Neural progenitor cell (in vitro differentiated cells): Measurements from ENCODE around the gene PARP8. TPM values are rescaled to one million over a fixed set of nuclear protein-coding genes. Genes with fewer than 3 reads are reported as not detected.
"Not testable (repeated sequence)": the region's sequence is repeated elsewhere in the genome, so short reads cannot be mapped to it uniquely, and the experiment has no call there.

ENCODE experiments used
- DNase-seq: peaks from one replicate; pipeline ENCODE4 v3.0.0-alpha.2; 2016; ENCODE audit warnings: low spot score
- H2AFZ ChIP-seq: fragments of 200-600 bp; sonication (generic); replicated peaks from 2 replicates; pipeline ENCODE4 v1.6.1; 2016; ENCODE audit warnings: antibody characterized with exemption
- H3F3A ChIP-seq: fragments of 200-600 bp; sonication (generic); 2 replicates; pipeline ENCODE4 v1.6.1; 2016; ENCODE audit warnings: antibody characterized with exemption, low read depth
- H3K27ac ChIP-seq: fragments of 200-600 bp; sonication (generic); 2 replicates; pipeline ENCODE4 v1.5.1; 2016; ENCODE audit warnings: mild to moderate bottlenecking
- H3K27me3 ChIP-seq: fragments of 200-600 bp; sonication (generic); 2 replicates; pipeline ENCODE4 v1.6.1; 2016; ENCODE audit warnings: mild to moderate bottlenecking, moderate library complexity
- H3K36me3 ChIP-seq: fragments of 200-600 bp; sonication (generic); 2 replicates; pipeline ENCODE4 v1.5.1; 2016
- H3K4me1 ChIP-seq: fragments of 200-600 bp; sonication (generic); 2 replicates; pipeline ENCODE4 v1.6.1; 2016; ENCODE audit warnings: mixed run types
- H3K4me2 ChIP-seq: fragments of 200-600 bp; sonication (generic); 2 replicates; pipeline ENCODE4 v1.6.1; 2016
- H3K4me3 ChIP-seq: fragments of 200-600 bp; sonication (generic); 2 replicates; pipeline ENCODE4 v1.5.1; 2016
- H3K79me2 ChIP-seq: fragments of 200-600 bp; sonication (generic); 2 replicates; pipeline ENCODE4 v1.6.1; 2016; ENCODE audit warnings: low read depth
- H3K9ac ChIP-seq: fragments of 200-600 bp; sonication (generic); 2 replicates; pipeline ENCODE4 v1.6.1; 2016
- H3K9me3 ChIP-seq: fragments of 200-600 bp; sonication (generic); 2 replicates; pipeline ENCODE4 v1.5.1; 2016; ENCODE audit warnings: low read depth
- H4K20me1 ChIP-seq: fragments of 200-600 bp; sonication (generic); 2 replicates; pipeline ENCODE4 v1.6.1; 2016; ENCODE audit warnings: low read depth
- H3K27ac Mint-ChIP-seq: 3 replicates; pipeline ENCODE4 v1.8.0; 2021; ENCODE audit warnings: mixed read lengths
- H3K27me3 Mint-ChIP-seq: 2 replicates; pipeline ENCODE4 v1.8.0; 2022; ENCODE audit warnings: low read depth, mild to moderate bottlenecking, inconsistent platforms, moderate library complexity, mixed read lengths; ENCODE audit not compliant: insufficient read depth
- H3K36me3 Mint-ChIP-seq: 3 replicates; pipeline ENCODE4 v1.8.0; 2021; ENCODE audit warnings: mixed read lengths
- H3K4me1 Mint-ChIP-seq: 3 replicates; pipeline ENCODE4 v1.8.0; 2021; ENCODE audit warnings: mixed read lengths
- H3K4me3 Mint-ChIP-seq: 3 replicates; pipeline ENCODE4 v1.8.0; 2021; ENCODE audit warnings: mild to moderate bottlenecking, moderate library complexity, mixed read lengths
- H3K9me3 Mint-ChIP-seq: 3 replicates; pipeline ENCODE4 v1.8.0; 2020; ENCODE audit warnings: mixed read lengths
- EZH2 ChIP-seq: fragments of 200-600 bp; sonication (generic); IDR thresholded peaks from 2 replicates; pipeline ENCODE4 v1.6.1; 2017; ENCODE audit warnings: antibody characterized with exemption, mild to moderate bottlenecking, moderate library complexity
- EZH2phosphoT487 ChIP-seq: fragments of 200-600 bp; sonication (generic); IDR thresholded peaks from 2 replicates; pipeline ENCODE4 v1.6.1; 2017; ENCODE audit warnings: antibody characterized with exemption
- total RNA-seq: library from RNA; depleted of rRNA; stranded (reverse); fragments of >200 nt; gene quantifications from 2 replicates; pipeline ENCODE4 v1.2.3, GENCODE V29; 2015; ENCODE audit warnings: low replicate concordance
- TF ChIP-seq, protein P1 (sequence below): fragments of 200-600 bp; sonication (generic); IDR thresholded peaks from 2 replicates; pipeline ENCODE4 v1.5.1; 2017; ENCODE audit warnings: antibody characterized with exemption, mild to moderate bottlenecking

Gene PARP8, protein sequence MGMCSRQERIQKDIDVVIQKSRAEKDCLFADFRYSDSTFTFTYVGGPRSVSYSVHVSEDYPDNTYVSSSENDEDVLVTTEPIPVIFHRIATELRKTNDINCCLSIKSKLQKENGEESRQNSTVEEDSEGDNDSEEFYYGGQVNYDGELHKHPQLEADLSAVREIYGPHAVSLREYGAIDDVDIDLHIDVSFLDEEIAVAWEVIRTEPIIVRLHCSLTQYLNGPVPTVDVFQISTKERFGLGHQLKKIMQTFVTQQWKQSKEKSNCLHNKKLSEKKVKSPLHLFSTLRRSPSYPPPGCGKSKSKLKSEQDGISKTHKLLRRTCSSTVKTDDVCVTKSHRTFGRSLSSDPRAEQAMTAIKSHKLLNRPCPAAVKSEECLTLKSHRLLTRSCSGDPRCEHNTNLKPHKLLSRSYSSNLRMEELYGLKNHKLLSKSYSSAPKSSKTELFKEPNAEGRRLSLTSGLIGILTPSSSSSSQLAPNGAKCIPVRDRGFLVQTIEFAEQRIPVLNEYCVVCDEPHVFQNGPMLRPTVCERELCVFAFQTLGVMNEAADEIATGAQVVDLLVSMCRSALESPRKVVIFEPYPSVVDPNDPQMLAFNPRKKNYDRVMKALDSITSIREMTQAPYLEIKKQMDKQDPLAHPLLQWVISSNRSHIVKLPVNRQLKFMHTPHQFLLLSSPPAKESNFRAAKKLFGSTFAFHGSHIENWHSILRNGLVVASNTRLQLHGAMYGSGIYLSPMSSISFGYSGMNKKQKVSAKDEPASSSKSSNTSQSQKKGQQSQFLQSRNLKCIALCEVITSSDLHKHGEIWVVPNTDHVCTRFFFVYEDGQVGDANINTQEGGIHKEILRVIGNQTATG
- 32.2 and 38.9 TPM in 2 replicates for total RNA-seq

DNA sequence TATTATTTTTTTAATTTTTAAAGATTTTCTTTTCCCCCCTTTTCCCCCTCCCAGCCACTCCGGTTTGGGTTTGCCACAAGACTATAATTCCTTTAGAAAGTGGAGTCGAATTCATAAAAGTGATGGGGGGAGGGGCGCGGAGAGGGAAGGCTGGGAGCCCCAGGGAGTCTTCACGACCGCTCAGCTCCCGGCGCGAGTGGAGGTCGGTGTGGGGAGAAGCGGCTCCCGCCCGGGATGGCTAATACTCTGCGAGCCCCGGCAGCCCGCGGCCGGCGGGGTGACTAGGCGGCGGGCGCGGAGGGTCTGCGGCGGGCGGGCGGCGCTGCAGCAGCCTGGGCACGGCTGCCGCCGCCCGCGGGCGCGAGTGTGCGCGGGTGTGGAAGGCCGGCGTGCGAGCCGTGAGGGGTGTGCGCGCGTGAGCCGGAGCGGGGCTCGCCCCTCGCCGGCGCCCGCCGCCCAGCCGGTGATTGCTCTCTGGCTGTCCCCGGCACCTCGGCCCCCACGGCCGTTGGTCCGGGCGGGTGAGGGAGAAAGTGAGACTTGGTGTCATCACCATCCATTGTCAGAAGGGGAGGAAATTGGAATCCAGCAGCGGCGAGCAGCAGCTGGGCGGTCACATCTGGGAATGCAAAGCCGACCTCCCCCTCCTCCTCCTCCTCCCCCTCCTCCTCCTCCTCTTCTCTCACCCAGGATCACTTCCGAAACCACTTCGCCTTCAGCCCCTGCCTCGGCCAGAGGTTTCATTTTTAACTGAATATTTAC, at the start of gene PARP8:
TSS of gene PARP8 (plus strand) at position 377 of the 762 bp plus-strand sequence. CDS start 459 bp downstream, outside the sequence.
- Histone ChIP-seq H3K36me3 (no peaks in the 10 kb centered on the region), H3K27me3 (peaks cover 7% of the 10 kb centered on the region), H3K79me2 (peaks cover 40% of the 10 kb centered on the region), H4K20me1 (peaks cover 18% of the 10 kb centered on the region), H3K9ac (peak within 1 kb of the TSS; percentile 81), H3K4me2 (peak within 1 kb of the TSS; percentile 92), H3K27ac (peak within 1 kb of the TSS; percentile 76), H3K9me3 (no peaks in the 10 kb centered on the region), H3K4me3 (peak within 1 kb of the TSS; percentile 92), H2AFZ (peak within 1 kb of the TSS; percentile 87), H3K4me1 (peaks cover 21% of the 10 kb centered on the region), H3F3A (peaks cover 18% of the 10 kb centered on the region)
- Mint-ChIP-seq H3K36me3 (no peaks in the 10 kb centered on the region), H3K4me1 (peaks cover 26% of the 10 kb centered on the region), H3K4me3 (peak within 1 kb of the TSS; percentile 100), H3K27ac (peak within 1 kb of the TSS; percentile 87), H3K27me3 (peaks cover 5% of the 10 kb centered on the region), H3K9me3 (no peaks in the 10 kb centered on the region)
- TF ChIP-seq EZH2phosphoT487 (no peak), EZH2 (no peak)
- TF ChIP-seq, protein P1, sequence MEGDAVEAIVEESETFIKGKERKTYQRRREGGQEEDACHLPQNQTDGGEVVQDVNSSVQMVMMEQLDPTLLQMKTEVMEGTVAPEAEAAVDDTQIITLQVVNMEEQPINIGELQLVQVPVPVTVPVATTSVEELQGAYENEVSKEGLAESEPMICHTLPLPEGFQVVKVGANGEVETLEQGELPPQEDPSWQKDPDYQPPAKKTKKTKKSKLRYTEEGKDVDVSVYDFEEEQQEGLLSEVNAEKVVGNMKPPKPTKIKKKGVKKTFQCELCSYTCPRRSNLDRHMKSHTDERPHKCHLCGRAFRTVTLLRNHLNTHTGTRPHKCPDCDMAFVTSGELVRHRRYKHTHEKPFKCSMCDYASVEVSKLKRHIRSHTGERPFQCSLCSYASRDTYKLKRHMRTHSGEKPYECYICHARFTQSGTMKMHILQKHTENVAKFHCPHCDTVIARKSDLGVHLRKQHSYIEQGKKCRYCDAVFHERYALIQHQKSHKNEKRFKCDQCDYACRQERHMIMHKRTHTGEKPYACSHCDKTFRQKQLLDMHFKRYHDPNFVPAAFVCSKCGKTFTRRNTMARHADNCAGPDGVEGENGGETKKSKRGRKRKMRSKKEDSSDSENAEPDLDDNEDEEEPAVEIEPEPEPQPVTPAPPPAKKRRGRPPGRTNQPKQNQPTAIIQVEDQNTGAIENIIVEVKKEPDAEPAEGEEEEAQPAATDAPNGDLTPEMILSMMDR, result no peak
- peak; percentile 86 for DNase-seq

DNA sequence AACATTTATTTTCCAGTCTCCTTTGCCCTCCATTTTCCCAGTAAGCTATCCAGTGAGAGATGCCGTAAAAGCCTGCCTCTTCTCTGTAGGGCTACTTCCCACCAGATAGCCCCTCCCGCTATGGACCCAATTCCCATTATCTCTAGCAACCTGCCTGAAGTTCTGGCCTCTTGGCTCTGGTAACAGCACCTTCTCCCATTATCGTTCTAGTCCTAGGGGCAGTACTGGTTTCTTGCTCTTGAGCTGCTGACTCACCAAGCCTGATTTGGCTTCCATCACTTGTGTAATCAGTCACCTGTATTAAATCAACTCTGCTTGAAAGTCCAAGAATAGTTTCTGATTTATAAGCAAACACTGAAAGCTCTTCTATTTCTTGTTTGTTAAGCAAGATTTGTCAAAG, 42.8 kb upstream of the PARP8 start:
- no peaks in the 10 kb centered on the region for H3K9me3 ChIP-seq
- H4K20me1 ChIP-seq, result no peaks in the 10 kb centered on the region
- no peak overlapping the region for H2AFZ ChIP-seq
- H3K27ac Mint-ChIP-seq, result no peak overlapping the region
- no peaks in the 10 kb centered on the region for H3K27me3 ChIP-seq
- H3K36me3 ChIP-seq, result no peaks in the 10 kb centered on the region
- no peaks in the 10 kb centered on the region for H3K27me3 Mint-ChIP-seq
- H3F3A ChIP-seq, result no peaks in the 10 kb centered on the region
- H3K4me3 ChIP-seq, result no peak overlapping the region
- no peak overlapping the region for H3K9ac ChIP-seq
- peaks cover 4% of the 10 kb centered on the region for H3K9me3 Mint-ChIP-seq
- H3K4me1 ChIP-seq, result no peaks in the 10 kb centered on the region
- TF ChIP-seq EZH2 (no peak), EZH2phosphoT487 (no peak)
- H3K4me2 ChIP-seq, result no peak overlapping the region
- no peak for DNase-seq
- no peak overlapping the region for H3K4me3 Mint-ChIP-seq
- no peaks in the 10 kb centered on the region for H3K79me2 ChIP-seq
- H3K4me1 Mint-ChIP-seq, result no peaks in the 10 kb centered on the region
- H3K36me3 Mint-ChIP-seq, result no peaks in the 10 kb centered on the region
- no peak overlapping the region for H3K27ac ChIP-seq

DNA sequence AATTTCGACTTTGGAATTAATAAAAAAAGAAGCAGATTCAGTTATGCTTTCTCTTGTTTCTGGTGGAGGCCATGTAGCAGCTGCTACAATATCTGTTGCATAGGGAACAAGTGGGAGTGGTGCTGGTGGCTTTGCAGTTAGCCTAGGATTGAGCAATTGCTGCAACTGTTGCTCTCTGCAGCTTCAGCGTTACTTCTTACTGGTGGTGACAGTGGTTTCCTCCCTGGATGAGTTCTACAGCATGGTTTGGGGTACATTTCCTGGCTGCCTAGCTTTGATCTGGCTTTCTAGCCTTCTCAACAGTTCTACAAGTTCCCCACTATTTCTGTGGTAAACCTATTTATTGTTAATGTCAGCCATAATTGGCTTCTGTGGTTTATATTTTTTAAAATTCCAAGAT, 31.6 kb upstream of the PARP8 start:
- not testable (repeated sequence) for H3K36me3 Mint-ChIP-seq, H3K4me3 ChIP-seq, H2AFZ ChIP-seq, H3K27me3 ChIP-seq, H4K20me1 ChIP-seq, H3K9me3 Mint-ChIP-seq, H3K4me2 ChIP-seq, DNase-seq, H3K4me3 Mint-ChIP-seq, H3K79me2 ChIP-seq, H3K9ac ChIP-seq, H3K27ac ChIP-seq, H3K27ac Mint-ChIP-seq, H3K36me3 ChIP-seq, H3K4me1 ChIP-seq, H3F3A ChIP-seq, H3K9me3 ChIP-seq, H3K4me1 Mint-ChIP-seq, H3K27me3 Mint-ChIP-seq

DNA sequence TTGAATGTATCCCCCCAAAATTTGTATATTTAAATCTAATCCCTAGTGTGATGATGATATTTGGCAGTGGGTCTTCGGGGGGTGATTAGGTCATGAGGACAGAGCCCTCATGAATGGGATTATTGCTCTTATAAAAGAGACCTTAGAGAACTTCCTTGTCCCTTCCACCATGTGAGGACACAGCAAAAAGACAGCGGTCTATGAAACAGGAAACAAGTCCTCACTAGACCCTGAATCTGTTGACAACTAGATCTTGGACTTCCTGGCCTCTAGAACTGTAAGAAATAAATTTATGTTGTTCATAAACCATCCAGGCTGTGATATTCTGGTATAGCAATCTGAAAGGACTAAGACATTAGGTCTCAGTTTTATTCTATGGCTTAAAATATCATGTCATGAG, 28.9 kb upstream of the PARP8 start:
- not testable (repeated sequence) for H3K4me1 Mint-ChIP-seq, H3K27ac Mint-ChIP-seq, H3K36me3 ChIP-seq, H3K79me2 ChIP-seq, H4K20me1 ChIP-seq, H3K27me3 ChIP-seq, H3F3A ChIP-seq, DNase-seq, H3K9me3 Mint-ChIP-seq, H3K4me1 ChIP-seq, H3K9ac ChIP-seq, H3K4me3 ChIP-seq, H3K9me3 ChIP-seq, H3K36me3 Mint-ChIP-seq, H3K27ac ChIP-seq, H3K4me3 Mint-ChIP-seq, H2AFZ ChIP-seq, H3K27me3 Mint-ChIP-seq, H3K4me2 ChIP-seq
